HCT116 (cell line): ENCODE data around the gene C16orf90. TPM values are rescaled to one million over a fixed set of nuclear protein-coding genes. Genes with fewer than 3 reads are reported as not detected.
A peak's percentile ranks its signal among the peaks of the same experiment; 100 is the strongest.

Experiments
- ATAC-seq: fragments of 200-7000 bp; cut with Tn5 transposase; 2 replicates; pipeline ENCODE4 v1.9.1; 2020; ENCODE audit warnings: mild to moderate bottlenecking, moderate library complexity
- BruUV-seq: library from RNA; stranded (reverse); fragments of 400-500 nt; replicated peaks from 2 replicates; lab custom pipeline; 2021; lab: Mats Ljungman, UMichigan
- CTCF ChIA-PET: fragments of 300-600 bp; sonication (Branson Sonifier 250); formaldehyde crosslinking; loops from one replicate; lab custom pipeline; 2021; ENCODE audit warnings: antibody characterized with exemption; lab: Charles Lee
- POLR2A ChIA-PET: fragments of 300-600, 350-600 bp; sonication (Branson Sonifier 250); formaldehyde crosslinking; loops from one replicate; lab custom pipeline; 2021; ENCODE audit warnings: antibody characterized with exemption; lab: Charles Lee
- RAD21 ChIA-PET, 2 experiments: fragments of 300-600 bp; sonication (Branson Sonifier 250); formaldehyde crosslinking; loops; one replicate each; lab custom pipeline; 2023; ENCODE audit warnings: low total read pairs in 2 of 2; ENCODE audit not compliant: uncharacterized antibody in 2 of 2, unreplicated experiment in 2 of 2, low non-redundant PET in 1 of 2; lab: Charles Lee
- DNase-seq: peaks from one replicate; pipeline ENCODE4 v3.0.0-alpha.2; 2010; ENCODE audit warnings: low read depth, low spot score
- H2AFZ ChIP-seq: fragments of 200-600 bp; shearing (Covaris generic), sonication (generic); 2 replicates; pipeline ENCODE4 v1.6.1; 2017; ENCODE audit warnings: low read depth, mixed run types, mixed read lengths, antibody characterized with exemption, low read length; ENCODE audit not compliant: poor library complexity, severe bottlenecking
- H3K27ac ChIP-seq: 2 replicates; pipeline ENCODE4 v1.5.1; 2012; ENCODE audit warnings: low read depth, low read length
- H3K27me3 ChIP-seq: fragments of 200-600 bp; sonication (generic); 2 replicates; pipeline ENCODE4 v1.6.1; 2016; ENCODE audit warnings: mixed run types, low read length, mixed read lengths; ENCODE audit not compliant: insufficient read depth
- H3K36me3 ChIP-seq, 2 experiments: fragments of 200-500 bp in 1 of 2; fragments of 200-600 bp in 1 of 2; sonication (Bioruptor generic) in 1 of 2; sonication (generic) in 1 of 2; 2 replicates each; pipeline versions ENCODE4 v1.5.1 to v1.6.1; 2014 to 2016; ENCODE audit warnings: low read length in 2 of 2, inconsistent platforms in 1 of 2, mixed read lengths in 1 of 2, mixed run types in 1 of 2; ENCODE audit not compliant: insufficient read depth in 2 of 2, control insufficient read depth in 1 of 2
- H3K4me1 ChIP-seq, 2 experiments: fragments of 200-600 bp in 1 of 2; sonication (generic) in 1 of 2; 2 replicates each; pipeline versions ENCODE4 v1.5.1 to v1.6.1; 2012 to 2017; ENCODE audit warnings: low read length in 2 of 2, inconsistent platforms in 1 of 2, mild to moderate bottlenecking in 1 of 2, mixed read lengths in 1 of 2, mixed run types in 1 of 2, moderate library complexity in 1 of 2; ENCODE audit not compliant: insufficient read depth in 2 of 2, control insufficient read depth in 1 of 2
- H3K4me2 ChIP-seq: fragments of 200-600 bp; sonication (generic); 2 replicates; pipeline ENCODE4 v1.6.1; 2017; ENCODE audit warnings: mixed run types, low read length, mixed read lengths
- H3K4me3 ChIP-seq, 2 experiments: fragments of 200-600 bp in 1 of 2; sonication (generic) in 1 of 2; replicated peaks in 1 of 2; 2 replicates each; pipeline ENCODE4 v1.5.1; 2011 to 2016; ENCODE audit warnings: low read length in 2 of 2, control low read depth in 1 of 2, low read depth in 1 of 2, mild to moderate bottlenecking in 1 of 2, mixed read lengths in 1 of 2, mixed run types in 1 of 2
- H3K79me2 ChIP-seq: fragments of 200-600 bp; sonication (generic); 2 replicates; pipeline ENCODE4 v1.6.1; 2017; ENCODE audit warnings: mild to moderate bottlenecking, mixed run types, low read length, moderate library complexity, mixed read lengths; ENCODE audit not compliant: insufficient read depth
- H3K9ac ChIP-seq: fragments of 200-600 bp; sonication (generic); 2 replicates; pipeline ENCODE4 v1.6.1; 2016; ENCODE audit warnings: low read length, mixed read lengths
- H3K9me2 ChIP-seq: fragments of 200-600 bp; sonication (generic), shearing (Covaris generic); 2 replicates; pipeline ENCODE4 v1.6.1; 2017; ENCODE audit warnings: mixed run types, mild to moderate bottlenecking, moderate library complexity; ENCODE audit not compliant: insufficient read depth
- H3K9me3 ChIP-seq, 2 experiments: fragments of 200-500 bp in 1 of 2; fragments of 200-600 bp in 1 of 2; sonication (Bioruptor generic) in 1 of 2; sonication (generic) in 1 of 2; 2 replicates each; pipeline ENCODE4 v1.6.1; 2014 to 2017; ENCODE audit warnings: low read length in 2 of 2, mixed read lengths in 2 of 2, inconsistent platforms in 1 of 2, low read depth in 1 of 2, mild to moderate bottlenecking in 1 of 2, mixed run types in 1 of 2, moderate library complexity in 1 of 2; ENCODE audit not compliant: control insufficient read depth in 1 of 2, insufficient read depth in 1 of 2
- H4K20me1 ChIP-seq: fragments of 200-600 bp; sonication (generic), shearing (Covaris generic); 2 replicates; pipeline ENCODE4 v1.6.1; 2017; ENCODE audit warnings: mixed run types, mild to moderate bottlenecking, moderate library complexity; ENCODE audit not compliant: insufficient read depth
- CBX3 ChIP-seq: IDR thresholded peaks from 2 replicates; pipeline ENCODE4 v1.6.1; 2012; ENCODE audit warnings: low read depth
- CEBPB ChIP-seq: IDR thresholded peaks from 2 replicates; pipeline ENCODE4 v1.6.1; 2012; ENCODE audit warnings: low read depth
- ELF1 ChIP-seq: IDR thresholded peaks from 2 replicates; pipeline ENCODE4 v1.6.1; 2012; ENCODE audit warnings: low read depth, borderline replicate concordance
- EZH2 ChIP-seq: fragments of 200-600 bp; sonication (generic); IDR thresholded peaks from 2 replicates; pipeline ENCODE4 v1.6.1; 2017; ENCODE audit warnings: antibody characterized with exemption, mixed run types
- EZH2phosphoT487 ChIP-seq: fragments of 200-600 bp; IDR thresholded peaks from 2 replicates; pipeline ENCODE4 v1.6.1; 2018; ENCODE audit warnings: antibody characterized with exemption, borderline replicate concordance
- FOSL1 ChIP-seq: IDR thresholded peaks from 2 replicates; pipeline ENCODE4 v1.6.1; 2012; ENCODE audit warnings: low read depth
- SIN3A ChIP-seq: IDR thresholded peaks from 2 replicates; pipeline ENCODE4 v1.6.1; 2012; ENCODE audit warnings: low read depth
- SP1 ChIP-seq: IDR thresholded peaks from 2 replicates; pipeline ENCODE4 v1.6.1; 2012; ENCODE audit warnings: low read depth
- SRF ChIP-seq: IDR thresholded peaks from 2 replicates; pipeline ENCODE4 v1.6.1; 2012; ENCODE audit warnings: low read depth
- TCF7L2 ChIP-seq: IDR thresholded peaks from 2 replicates; pipeline ENCODE4 v1.7.0; 2011; ENCODE audit warnings: borderline replicate concordance, inconsistent platforms; ENCODE audit not compliant: insufficient read depth, insufficient read length; ENCODE audit errors: extremely low read depth
- YY1 ChIP-seq: IDR thresholded peaks from 2 replicates; pipeline ENCODE4 v1.6.1; 2011; ENCODE audit warnings: low read length, low read depth, moderate library complexity, mild to moderate bottlenecking; ENCODE audit not compliant: insufficient replicate concordance; ENCODE audit errors: extremely low read depth
- ZFX ChIP-seq: fragments of 450-650 bp; IDR thresholded peaks from 2 replicates; pipeline ENCODE4 v1.6.1; 2017
- ZNF274 ChIP-seq: fragments of 200-500 bp; sonication (Bioruptor generic); IDR thresholded peaks from 2 replicates; pipeline ENCODE4 v1.6.1; 2014; ENCODE audit warnings: mild to moderate bottlenecking, low read depth, low read length, inconsistent platforms
- intact Hi-C: fragments of 100-400 bp; cut with micrococcal nuclease; formaldehyde crosslinking; loops from 2 replicates; pipeline ENCODE4 v1.10.0; 2022
- total RNA-seq: library from RNA; stranded (reverse); gene quantifications from one replicate; pipeline ENCODE4 v1.2.1, GENCODE V29; 2021; ENCODE audit not compliant: unreplicated experiment
- TF ChIP-seq, protein P1 (sequence below): IDR thresholded peaks from 2 replicates; pipeline ENCODE4 v1.6.1; 2012
- TF ChIP-seq, protein P2 (sequence below): IDR thresholded peaks from 2 replicates; pipeline ENCODE4 v1.6.1; 2011; ENCODE audit warnings: mild to moderate bottlenecking, low read length, moderate library complexity; ENCODE audit not compliant: insufficient replicate concordance; ENCODE audit errors: extremely low read depth
- TF ChIP-seq, protein P3 (sequence below): IDR thresholded peaks from 2 replicates; pipeline ENCODE4 v1.6.1; 2012; ENCODE audit warnings: low read depth
- TF ChIP-seq, protein P4 (sequence below), 3 experiments: fragments of 200-600 bp in 1 of 3; sonication (generic) in 1 of 3; IDR thresholded peaks in 2 of 3; conservative IDR thresholded peaks in 1 of 3; 2 replicates each; pipeline ENCODE4 v1.5.1; 2012 to 2017; ENCODE audit warnings: low read depth in 2 of 3, low read length in 2 of 3, antibody characterized with exemption in 1 of 3, borderline replicate concordance in 1 of 3, control low read depth in 1 of 3, mild to moderate bottlenecking in 1 of 3, mixed read lengths in 1 of 3, mixed run types in 1 of 3, moderate library complexity in 1 of 3; ENCODE audit not compliant: insufficient read depth in 1 of 3
- TF ChIP-seq, protein P5 (sequence below): IDR thresholded peaks from 2 replicates; pipeline ENCODE4 v1.6.1; 2012

Gene C16orf90
- total RNA-seq, 1 experiment from 2014 or later: not detected

DNA sequence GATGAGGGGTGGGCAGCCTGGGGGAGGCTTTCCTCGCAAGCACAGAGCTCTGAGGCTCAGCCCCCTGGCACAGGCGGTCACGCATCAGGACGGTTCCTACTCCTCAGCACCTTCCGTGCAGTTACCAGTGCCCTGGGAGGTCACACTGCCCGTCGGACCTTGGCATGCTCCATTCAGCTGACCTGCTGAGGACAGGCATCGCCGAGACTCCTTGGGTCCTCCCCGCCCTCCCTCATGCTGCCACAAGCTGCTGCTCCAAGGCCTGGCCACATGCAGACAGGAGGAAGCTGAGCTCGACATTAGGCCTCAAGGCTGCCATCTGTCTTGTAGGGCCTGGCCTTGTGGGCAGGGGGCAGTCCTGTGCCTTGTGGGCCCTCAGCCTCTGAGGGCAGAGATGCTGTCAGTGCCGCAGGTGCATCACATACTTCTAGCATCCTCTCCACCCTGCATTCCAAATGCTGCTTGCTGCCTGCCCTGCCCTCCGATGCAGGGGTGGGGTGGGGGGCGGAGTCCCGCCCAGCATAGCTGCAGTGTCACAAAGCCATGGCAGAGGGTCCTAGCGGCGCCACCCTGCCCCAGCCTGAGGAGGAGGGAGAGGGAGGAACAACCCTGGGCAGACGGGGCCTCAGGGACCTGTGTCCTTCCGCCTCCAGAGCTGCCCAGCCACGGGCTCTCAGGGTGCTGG is 9.3 kb downstream of the C16orf90 start:
- no peak for DNase-seq
- intact Hi-C loops: no loop called here

More for the DNA sequence above, 9.3 kb downstream of the C16orf90 start:
- H2AFZ ChIP-seq: no peak overlapping the region
- H3K36me3 ChIP-seq: peaks cover 15 to 20% of the 10 kb centered on the region in 2 experiments; a peak in 3 of 4 replicates
- peaks cover 10% of the 10 kb centered on the region; the same call in 1 of the 2 replicates for H3K79me2 ChIP-seq
- H3K9ac ChIP-seq: no peak overlapping the region
- H3K27me3 ChIP-seq: no peaks in the 10 kb centered on the region
- TF ChIP-seq TCF7L2 (no peak), YY1 (no peak), SP1 (no peak), CEBPB (no peak), SIN3A (no peak), ELF1 (no peak), FOSL1 (no peak), ZFX (no peak), SRF (no peak), EZH2 (no peak), ZNF274 (no peak), EZH2phosphoT487 (no peak), CBX3 (no peak)
- TF ChIP-seq, protein P1, sequence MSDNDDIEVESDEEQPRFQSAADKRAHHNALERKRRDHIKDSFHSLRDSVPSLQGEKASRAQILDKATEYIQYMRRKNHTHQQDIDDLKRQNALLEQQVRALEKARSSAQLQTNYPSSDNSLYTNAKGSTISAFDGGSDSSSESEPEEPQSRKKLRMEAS: no peak
- TF ChIP-seq, protein P2, sequence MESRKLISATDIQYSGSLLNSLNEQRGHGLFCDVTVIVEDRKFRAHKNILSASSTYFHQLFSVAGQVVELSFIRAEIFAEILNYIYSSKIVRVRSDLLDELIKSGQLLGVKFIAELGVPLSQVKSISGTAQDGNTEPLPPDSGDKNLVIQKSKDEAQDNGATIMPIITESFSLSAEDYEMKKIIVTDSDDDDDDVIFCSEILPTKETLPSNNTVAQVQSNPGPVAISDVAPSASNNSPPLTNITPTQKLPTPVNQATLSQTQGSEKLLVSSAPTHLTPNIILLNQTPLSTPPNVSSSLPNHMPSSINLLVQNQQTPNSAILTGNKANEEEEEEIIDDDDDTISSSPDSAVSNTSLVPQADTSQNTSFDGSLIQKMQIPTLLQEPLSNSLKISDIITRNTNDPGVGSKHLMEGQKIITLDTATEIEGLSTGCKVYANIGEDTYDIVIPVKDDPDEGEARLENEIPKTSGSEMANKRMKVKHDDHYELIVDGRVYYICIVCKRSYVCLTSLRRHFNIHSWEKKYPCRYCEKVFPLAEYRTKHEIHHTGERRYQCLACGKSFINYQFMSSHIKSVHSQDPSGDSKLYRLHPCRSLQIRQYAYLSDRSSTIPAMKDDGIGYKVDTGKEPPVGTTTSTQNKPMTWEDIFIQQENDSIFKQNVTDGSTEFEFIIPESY: no peak
- TF ChIP-seq, protein P3, sequence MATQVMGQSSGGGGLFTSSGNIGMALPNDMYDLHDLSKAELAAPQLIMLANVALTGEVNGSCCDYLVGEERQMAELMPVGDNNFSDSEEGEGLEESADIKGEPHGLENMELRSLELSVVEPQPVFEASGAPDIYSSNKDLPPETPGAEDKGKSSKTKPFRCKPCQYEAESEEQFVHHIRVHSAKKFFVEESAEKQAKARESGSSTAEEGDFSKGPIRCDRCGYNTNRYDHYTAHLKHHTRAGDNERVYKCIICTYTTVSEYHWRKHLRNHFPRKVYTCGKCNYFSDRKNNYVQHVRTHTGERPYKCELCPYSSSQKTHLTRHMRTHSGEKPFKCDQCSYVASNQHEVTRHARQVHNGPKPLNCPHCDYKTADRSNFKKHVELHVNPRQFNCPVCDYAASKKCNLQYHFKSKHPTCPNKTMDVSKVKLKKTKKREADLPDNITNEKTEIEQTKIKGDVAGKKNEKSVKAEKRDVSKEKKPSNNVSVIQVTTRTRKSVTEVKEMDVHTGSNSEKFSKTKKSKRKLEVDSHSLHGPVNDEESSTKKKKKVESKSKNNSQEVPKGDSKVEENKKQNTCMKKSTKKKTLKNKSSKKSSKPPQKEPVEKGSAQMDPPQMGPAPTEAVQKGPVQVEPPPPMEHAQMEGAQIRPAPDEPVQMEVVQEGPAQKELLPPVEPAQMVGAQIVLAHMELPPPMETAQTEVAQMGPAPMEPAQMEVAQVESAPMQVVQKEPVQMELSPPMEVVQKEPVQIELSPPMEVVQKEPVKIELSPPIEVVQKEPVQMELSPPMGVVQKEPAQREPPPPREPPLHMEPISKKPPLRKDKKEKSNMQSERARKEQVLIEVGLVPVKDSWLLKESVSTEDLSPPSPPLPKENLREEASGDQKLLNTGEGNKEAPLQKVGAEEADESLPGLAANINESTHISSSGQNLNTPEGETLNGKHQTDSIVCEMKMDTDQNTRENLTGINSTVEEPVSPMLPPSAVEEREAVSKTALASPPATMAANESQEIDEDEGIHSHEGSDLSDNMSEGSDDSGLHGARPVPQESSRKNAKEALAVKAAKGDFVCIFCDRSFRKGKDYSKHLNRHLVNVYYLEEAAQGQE: no peak
- TF ChIP-seq, protein P4, sequence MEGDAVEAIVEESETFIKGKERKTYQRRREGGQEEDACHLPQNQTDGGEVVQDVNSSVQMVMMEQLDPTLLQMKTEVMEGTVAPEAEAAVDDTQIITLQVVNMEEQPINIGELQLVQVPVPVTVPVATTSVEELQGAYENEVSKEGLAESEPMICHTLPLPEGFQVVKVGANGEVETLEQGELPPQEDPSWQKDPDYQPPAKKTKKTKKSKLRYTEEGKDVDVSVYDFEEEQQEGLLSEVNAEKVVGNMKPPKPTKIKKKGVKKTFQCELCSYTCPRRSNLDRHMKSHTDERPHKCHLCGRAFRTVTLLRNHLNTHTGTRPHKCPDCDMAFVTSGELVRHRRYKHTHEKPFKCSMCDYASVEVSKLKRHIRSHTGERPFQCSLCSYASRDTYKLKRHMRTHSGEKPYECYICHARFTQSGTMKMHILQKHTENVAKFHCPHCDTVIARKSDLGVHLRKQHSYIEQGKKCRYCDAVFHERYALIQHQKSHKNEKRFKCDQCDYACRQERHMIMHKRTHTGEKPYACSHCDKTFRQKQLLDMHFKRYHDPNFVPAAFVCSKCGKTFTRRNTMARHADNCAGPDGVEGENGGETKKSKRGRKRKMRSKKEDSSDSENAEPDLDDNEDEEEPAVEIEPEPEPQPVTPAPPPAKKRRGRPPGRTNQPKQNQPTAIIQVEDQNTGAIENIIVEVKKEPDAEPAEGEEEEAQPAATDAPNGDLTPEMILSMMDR (IDR thresholded peaks at IDR 0.05 in 2 of 3, conservative IDR thresholded peaks at IDR 0.05 in 1 of 3; ENCODE audit: borderline replicate concordance in 1 of 3, insufficient read depth in 1 of 3, low read depth in 2 of 3, low read length in 2 of 3): no peak
- TF ChIP-seq, protein P5, sequence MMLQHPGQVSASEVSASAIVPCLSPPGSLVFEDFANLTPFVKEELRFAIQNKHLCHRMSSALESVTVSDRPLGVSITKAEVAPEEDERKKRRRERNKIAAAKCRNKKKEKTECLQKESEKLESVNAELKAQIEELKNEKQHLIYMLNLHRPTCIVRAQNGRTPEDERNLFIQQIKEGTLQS: no peak
- no peaks in the 10 kb centered on the region for H4K20me1 ChIP-seq
- POLR2A ChIA-PET: no interaction called here
- peak; percentile 25; the same call in 1 of the 2 replicates for ATAC-seq
- no TSS peak for BruUV-seq
- no peak overlapping the region for H3K27ac ChIP-seq
- no peaks in the 10 kb centered on the region for H3K4me1 ChIP-seq
- RAD21 ChIA-PET: no interaction called here
- no peaks in the 10 kb centered on the region for H3K9me2 ChIP-seq
- CTCF ChIA-PET: no interaction called here
- no peak overlapping the region for H3K4me2 ChIP-seq
- H3K9me3 ChIP-seq: no peaks in the 10 kb centered on the region
- H3K4me3 ChIP-seq: no peak overlapping the region
